Measurements from ENCODE around the gene TBXAS1.

DNA sequence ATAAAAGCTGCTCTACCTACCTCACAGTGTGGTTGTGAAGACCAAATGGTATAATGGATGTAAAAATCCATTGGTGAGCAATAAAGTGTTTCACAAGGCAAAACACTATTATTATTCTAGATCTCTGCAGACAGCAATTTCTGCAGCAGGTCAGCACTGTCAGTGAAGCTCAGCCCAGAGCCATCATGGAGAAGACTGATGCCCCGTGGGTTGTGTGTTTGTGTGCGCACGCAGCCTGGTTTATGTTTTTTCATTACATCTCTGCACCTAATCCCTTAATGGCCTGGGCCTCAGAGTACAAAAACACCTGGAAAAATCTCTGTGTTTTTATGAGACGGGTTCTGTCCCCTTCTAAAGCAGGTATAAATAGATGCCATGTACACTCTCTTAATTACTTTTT, 169.5 kb downstream of the TBXAS1 start:
- no peak for TF ChIP-seq RAD21 (IDR thresholded peaks at IDR 0.05 in 1 of 2, conservative IDR thresholded peaks at IDR 0.05 in 1 of 2; ENCODE audit: low read depth in 2 of 2, low read length in 2 of 2)
- no peak for TF ChIP-seq POU5F1 (IDR thresholded peaks at IDR 0.05; ENCODE audit: low read depth, low read length)

Measured in H1 (cell line).